ENCODE data around the gene ABCC2. TPM values are rescaled to one million over a fixed set of nuclear protein-coding genes. Genes with fewer than 3 reads are reported as not detected.

Gene ABCC2
- total and polyA plus RNA-seq, 11 donors: 0.08 to 0.72 (median 0.20) TPM; not detected in 1

DNA sequence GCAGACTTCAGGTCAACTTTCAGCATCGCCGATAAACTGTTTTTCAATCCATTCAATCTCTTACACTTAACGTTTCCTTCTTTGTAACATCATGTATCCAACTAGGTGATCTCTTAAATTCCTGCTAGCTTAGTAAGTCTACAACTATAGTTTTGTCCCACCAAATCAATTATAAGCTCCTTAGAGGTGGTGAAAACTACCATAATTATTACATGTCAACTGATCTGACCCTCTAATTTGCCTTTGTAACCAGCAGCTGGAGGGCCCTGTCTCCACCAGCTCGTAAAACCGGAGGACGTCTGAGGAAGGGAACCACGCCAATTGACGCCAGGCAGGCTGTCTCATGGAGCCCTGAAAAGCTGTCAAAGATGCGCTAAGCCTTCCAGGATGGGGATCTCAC lies 113.4 kb downstream of the ABCC2 start:
- H3K27ac ChIP-seq: no peak overlapping the region
- H3K9me3 ChIP-seq: no peaks in the 10 kb centered on the region
- intact Hi-C loops (cut with DNase I): no loop called here
- DNase-seq (no peak), ATAC-seq (no peak)
- peaks cover 0 to 83% (median 70%) of the 10 kb centered on the region in 9 donors for H3K36me3 ChIP-seq
- no peaks in the 10 kb centered on the region for H3K4me1 ChIP-seq
- no peaks in the 10 kb centered on the region for H3K27me3 ChIP-seq
- TF ChIP-seq POLR2A (IDR thresholded peaks at IDR 0.05): no peak
- TF ChIP-seq, protein P1, sequence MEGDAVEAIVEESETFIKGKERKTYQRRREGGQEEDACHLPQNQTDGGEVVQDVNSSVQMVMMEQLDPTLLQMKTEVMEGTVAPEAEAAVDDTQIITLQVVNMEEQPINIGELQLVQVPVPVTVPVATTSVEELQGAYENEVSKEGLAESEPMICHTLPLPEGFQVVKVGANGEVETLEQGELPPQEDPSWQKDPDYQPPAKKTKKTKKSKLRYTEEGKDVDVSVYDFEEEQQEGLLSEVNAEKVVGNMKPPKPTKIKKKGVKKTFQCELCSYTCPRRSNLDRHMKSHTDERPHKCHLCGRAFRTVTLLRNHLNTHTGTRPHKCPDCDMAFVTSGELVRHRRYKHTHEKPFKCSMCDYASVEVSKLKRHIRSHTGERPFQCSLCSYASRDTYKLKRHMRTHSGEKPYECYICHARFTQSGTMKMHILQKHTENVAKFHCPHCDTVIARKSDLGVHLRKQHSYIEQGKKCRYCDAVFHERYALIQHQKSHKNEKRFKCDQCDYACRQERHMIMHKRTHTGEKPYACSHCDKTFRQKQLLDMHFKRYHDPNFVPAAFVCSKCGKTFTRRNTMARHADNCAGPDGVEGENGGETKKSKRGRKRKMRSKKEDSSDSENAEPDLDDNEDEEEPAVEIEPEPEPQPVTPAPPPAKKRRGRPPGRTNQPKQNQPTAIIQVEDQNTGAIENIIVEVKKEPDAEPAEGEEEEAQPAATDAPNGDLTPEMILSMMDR (IDR thresholded peaks at IDR 0.05): no peak
- no peak overlapping the region for H3K4me3 ChIP-seq
- 92 to 93% (median 92%) methylated on average over 9 of the region's 9 CpGs for WGBS, 4 donors

Other genes starting within 250 kb of the ABCC2 start
- gene NKX2-3, start 249.7 kb upstream of the ABCC2 start, total RNA-seq: not detected
- gene NKX2-3, start 249.7 kb upstream of the ABCC2 start, polyA plus RNA-seq: not detected
- 10 to 100 TPM; 15.3 to 43.3 (median 32.2) TPM for gene SLC25A28, start 162.2 kb upstream of the ABCC2 start, total RNA-seq
- gene SLC25A28, start 162.2 kb upstream of the ABCC2 start, polyA plus RNA-seq: 10 to 100 TPM; 34.7 to 56.3 TPM
- 1 to 10 TPM; 1.1 to 5.6 (median 2.7) TPM for gene ENTPD7, start 123.1 kb upstream of the ABCC2 start, total RNA-seq
- 1 to 10 TPM in 1 of 2 donors, under 1 TPM in 1; 0.23 to 3.8 TPM for gene ENTPD7, start 123.1 kb upstream of the ABCC2 start, polyA plus RNA-seq
- gene COX15, start 50.5 kb upstream of the ABCC2 start, total RNA-seq: 10 to 100 TPM; 28.5 to 45.2 (median 34.7) TPM
- gene COX15, start 50.5 kb upstream of the ABCC2 start, polyA plus RNA-seq: 10 to 100 TPM; 17.0 to 19.9 TPM
- gene CUTC, start 50.4 kb upstream of the ABCC2 start, total RNA-seq: 10 to 100 TPM; 27.0 to 53.2 (median 37.7) TPM
- gene CUTC, start 50.4 kb upstream of the ABCC2 start, polyA plus RNA-seq: 10 to 100 TPM; 45.2 to 45.6 TPM
- 10 to 100 TPM in 1 of 9 donors, 1 to 10 TPM in 8; 3.9 to 11.5 (median 7.2) TPM for gene DNMBP, start 227.3 kb downstream of the ABCC2 start, total RNA-seq
- gene DNMBP, start 227.3 kb downstream of the ABCC2 start, polyA plus RNA-seq: 1 to 10 TPM; 4.6 to 6.1 TPM